ENCODE results near the gene OR2C1.

- TF ChIP-seq, protein P1, sequence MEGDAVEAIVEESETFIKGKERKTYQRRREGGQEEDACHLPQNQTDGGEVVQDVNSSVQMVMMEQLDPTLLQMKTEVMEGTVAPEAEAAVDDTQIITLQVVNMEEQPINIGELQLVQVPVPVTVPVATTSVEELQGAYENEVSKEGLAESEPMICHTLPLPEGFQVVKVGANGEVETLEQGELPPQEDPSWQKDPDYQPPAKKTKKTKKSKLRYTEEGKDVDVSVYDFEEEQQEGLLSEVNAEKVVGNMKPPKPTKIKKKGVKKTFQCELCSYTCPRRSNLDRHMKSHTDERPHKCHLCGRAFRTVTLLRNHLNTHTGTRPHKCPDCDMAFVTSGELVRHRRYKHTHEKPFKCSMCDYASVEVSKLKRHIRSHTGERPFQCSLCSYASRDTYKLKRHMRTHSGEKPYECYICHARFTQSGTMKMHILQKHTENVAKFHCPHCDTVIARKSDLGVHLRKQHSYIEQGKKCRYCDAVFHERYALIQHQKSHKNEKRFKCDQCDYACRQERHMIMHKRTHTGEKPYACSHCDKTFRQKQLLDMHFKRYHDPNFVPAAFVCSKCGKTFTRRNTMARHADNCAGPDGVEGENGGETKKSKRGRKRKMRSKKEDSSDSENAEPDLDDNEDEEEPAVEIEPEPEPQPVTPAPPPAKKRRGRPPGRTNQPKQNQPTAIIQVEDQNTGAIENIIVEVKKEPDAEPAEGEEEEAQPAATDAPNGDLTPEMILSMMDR (IDR thresholded peaks at IDR 0.05) = no peak
- no peak for TF ChIP-seq EZH2 (IDR thresholded peaks at IDR 0.05; ENCODE audit: borderline replicate concordance, insufficient read depth, low read depth, low read length, poor library complexity, severe bottlenecking)
These were observed 44.7 kb downstream of the OR2C1 start for GRCh38 chr16:3400446-3400778.

Data from B cell (primary cell).